Lower leg skin (tissue), 4 donors: ENCODE results near the gene JAML. TPM values are rescaled to one million over a fixed set of nuclear protein-coding genes. Genes with fewer than 3 reads are reported as not detected.

Source experiments
- DNase-seq, 2 donors: peaks; one replicate each; pipeline ENCODE4 v3.0.0-alpha.2; 2019; ENCODE audit warnings: low spot score in 2 of 2
- H3K4me3 ChIP-seq: fragments of 200-600 bp; sonication (generic); 2 replicates; pipeline ENCODE4 v1.5.1; 2017; ENCODE audit warnings: mild to moderate bottlenecking, low read depth; ENCODE audit not compliant: poor library complexity, severe bottlenecking
- CTCF ChIP-seq, 3 donors: fragments of 450-650 bp; IDR thresholded peaks; one replicate each; pipeline ENCODE4 v1.5.1; 2016; ENCODE audit warnings: antibody characterized with exemption in 3 of 3, mild to moderate bottlenecking in 3 of 3, moderate library complexity in 2 of 3
- POLR2A ChIP-seq, 2 donors: fragments of 450-650 bp; IDR thresholded peaks; one replicate each; pipeline ENCODE4 v1.6.1; 2016 to 2017; ENCODE audit warnings: antibody characterized with exemption in 2 of 2, mild to moderate bottlenecking in 1 of 2, moderate library complexity in 1 of 2
- WGBS, 2 donors: methylation state at CpG; one replicate each; pipeline ENCODE4 v1.1.5; 2018; 5-methylcytosine and 5-hydroxymethylcytosine counted together
- intact Hi-C: fragments of 100-400 bp; cut with DNase I; formaldehyde crosslinking; loops from one replicate; pipeline ENCODE4 v1.15.0; 2023; ENCODE audit warnings: low total_unique reads
- total RNA-seq, 4 donors: library from RNA; depleted of rRNA; stranded (reverse); fragments of >200 nt; gene quantifications; one replicate each; pipeline ENCODE4 v1.1.0, GENCODE V29; 2016

JAML gene
- total RNA-seq, 4 donors from 2014 or later = 0.42 to 3.0 (median 0.61) TPM

GRCh38 chr11:118161786-118162185, 63.0 kb downstream of the JAML start:
- WGBS, 2 donors = 70 to 74% methylated on average over 6 of the region's 6 CpGs
- no peak overlapping the region for H3K4me3 ChIP-seq
- TF ChIP-seq CTCF (IDR thresholded peaks at IDR 0.05) (no peak), POLR2A (IDR thresholded peaks at IDR 0.05) (no peak)
- intact Hi-C loops = no loop called here
- no peak for DNase-seq

DNA sequence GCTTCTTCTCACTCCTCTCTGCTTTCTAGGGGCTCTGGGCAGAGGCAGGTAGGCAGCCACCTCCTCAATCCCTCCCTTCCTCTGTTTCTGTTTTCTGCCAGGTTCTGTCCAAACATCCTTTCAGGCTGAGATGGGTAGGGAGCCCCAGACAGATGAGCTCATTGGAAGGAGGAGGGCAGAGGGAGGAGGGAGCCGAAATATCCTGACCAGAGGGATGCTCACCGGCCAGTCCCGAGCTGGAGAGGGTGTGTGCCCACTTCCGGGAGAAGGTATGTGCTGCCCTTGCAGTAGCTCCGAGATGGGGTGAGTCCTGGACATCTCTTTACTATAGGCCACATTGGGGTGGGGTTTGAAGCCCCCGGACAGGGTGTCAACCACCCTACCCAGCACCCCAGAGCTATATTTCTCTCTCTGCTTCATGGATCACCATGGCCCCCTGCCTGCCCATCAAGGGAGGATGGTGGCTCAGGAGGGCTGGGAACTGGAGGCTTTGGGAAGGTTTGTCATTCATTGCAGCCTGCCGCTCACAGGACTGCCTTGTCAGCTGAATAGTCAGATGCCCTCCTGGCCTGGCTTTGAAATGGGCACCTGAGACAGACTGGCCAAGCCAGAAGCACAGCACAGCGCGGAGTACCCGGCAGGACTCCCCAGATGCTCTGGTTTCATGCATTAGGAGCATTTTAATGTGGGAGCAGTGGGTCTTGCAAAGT, 67.5 kb downstream of the JAML start:
- 56 to 60% methylated on average over 10 of the region's 10 CpGs for WGBS, 2 donors
- TF ChIP-seq CTCF (IDR thresholded peaks at IDR 0.05) = no peak
- no peak for TF ChIP-seq POLR2A (IDR thresholded peaks at IDR 0.05)
- no peak for DNase-seq
- H3K4me3 ChIP-seq = no peak overlapping the region
- intact Hi-C loops = no loop called here

- DNase-seq = no peak
- intact Hi-C loops = no loop called here
- no peak for TF ChIP-seq POLR2A (IDR thresholded peaks at IDR 0.05)
- TF ChIP-seq CTCF (IDR thresholded peaks at IDR 0.05) = no peak
- H3K4me3 ChIP-seq = no peak overlapping the region
- WGBS, 2 donors = 21 to 25% methylated on average over 21 of the region's 21 CpGs
Observed at GRCh38 chr11:118156531-118157185, 68.2 kb downstream of the JAML start.

DNA sequence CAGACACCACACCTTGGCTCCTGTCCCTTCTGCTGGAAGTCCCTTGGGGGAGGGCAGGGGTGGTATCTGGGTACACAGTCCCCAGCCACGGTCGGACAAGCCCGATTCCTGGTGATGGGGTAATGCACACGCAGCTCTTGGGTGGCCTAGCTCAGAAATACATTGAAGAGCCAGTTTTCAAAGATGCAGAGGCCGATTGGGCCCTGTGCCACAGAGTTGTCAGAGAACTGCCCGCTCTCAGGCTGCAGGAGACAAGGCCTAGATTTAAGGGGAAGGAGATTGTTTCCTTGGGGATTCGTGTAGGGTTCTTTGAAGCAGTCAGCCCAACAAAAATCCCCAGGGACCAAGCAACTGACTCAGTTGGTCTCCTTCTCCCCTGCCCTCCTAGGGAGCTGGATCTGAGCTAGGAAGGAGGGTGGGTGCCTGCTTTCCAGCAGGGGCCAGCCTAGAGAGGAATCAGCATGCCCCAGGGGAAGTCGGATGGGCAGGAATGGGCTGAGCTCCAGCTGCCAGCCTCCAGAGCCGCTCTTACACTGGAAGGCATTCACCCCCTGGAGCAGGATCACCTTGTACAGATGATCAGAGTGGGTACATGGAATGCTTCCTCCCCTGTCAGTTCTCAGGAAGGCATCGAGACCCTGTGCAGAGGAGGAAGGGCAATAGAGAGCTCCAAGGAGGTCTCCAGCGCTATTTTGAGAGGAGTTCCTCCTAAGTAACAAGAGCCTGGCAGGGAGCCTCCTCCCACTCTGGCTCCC, 68.9 kb downstream of the JAML start:
- intact Hi-C loops = no loop called here
- WGBS, 2 donors = 56 to 60% methylated on average over 11 of the region's 11 CpGs
- no peak overlapping the region for H3K4me3 ChIP-seq
- DNase-seq = no peak
- no peak for TF ChIP-seq POLR2A (IDR thresholded peaks at IDR 0.05)
- TF ChIP-seq CTCF (IDR thresholded peaks at IDR 0.05) = no peak

- WGBS, 2 donors = 94 to 100% methylated on average over 1 of the region's 1 CpG
- H3K4me3 ChIP-seq = no peak overlapping the region
- DNase-seq = no peak
- TF ChIP-seq CTCF (IDR thresholded peaks at IDR 0.05) (no peak), POLR2A (IDR thresholded peaks at IDR 0.05) (no peak)
- intact Hi-C loops = no loop called here
Observed at GRCh38 chr11:118154641-118155040, 70.2 kb downstream of the JAML start.
